ENCODE results near the gene C10orf90. TPM values are rescaled to one million over a fixed set of nuclear protein-coding genes. Genes with fewer than 3 reads are reported as not detected.

The C10orf90 gene
- total RNA-seq, 2 experiments from 2014 or later: not detected

- TF ChIP-seq, protein P1, sequence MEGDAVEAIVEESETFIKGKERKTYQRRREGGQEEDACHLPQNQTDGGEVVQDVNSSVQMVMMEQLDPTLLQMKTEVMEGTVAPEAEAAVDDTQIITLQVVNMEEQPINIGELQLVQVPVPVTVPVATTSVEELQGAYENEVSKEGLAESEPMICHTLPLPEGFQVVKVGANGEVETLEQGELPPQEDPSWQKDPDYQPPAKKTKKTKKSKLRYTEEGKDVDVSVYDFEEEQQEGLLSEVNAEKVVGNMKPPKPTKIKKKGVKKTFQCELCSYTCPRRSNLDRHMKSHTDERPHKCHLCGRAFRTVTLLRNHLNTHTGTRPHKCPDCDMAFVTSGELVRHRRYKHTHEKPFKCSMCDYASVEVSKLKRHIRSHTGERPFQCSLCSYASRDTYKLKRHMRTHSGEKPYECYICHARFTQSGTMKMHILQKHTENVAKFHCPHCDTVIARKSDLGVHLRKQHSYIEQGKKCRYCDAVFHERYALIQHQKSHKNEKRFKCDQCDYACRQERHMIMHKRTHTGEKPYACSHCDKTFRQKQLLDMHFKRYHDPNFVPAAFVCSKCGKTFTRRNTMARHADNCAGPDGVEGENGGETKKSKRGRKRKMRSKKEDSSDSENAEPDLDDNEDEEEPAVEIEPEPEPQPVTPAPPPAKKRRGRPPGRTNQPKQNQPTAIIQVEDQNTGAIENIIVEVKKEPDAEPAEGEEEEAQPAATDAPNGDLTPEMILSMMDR (IDR thresholded peaks at IDR 0.05): no peak
- Mint-ChIP-seq H3K36me3 (ENCODE audit: low read depth) (no peaks in the 10 kb centered on the region), H3K27me3 (peaks cover 9% of the 10 kb centered on the region), H3K9me3 (no peaks in the 10 kb centered on the region), H3K4me3 (no peak overlapping the region), H3K4me1 (ENCODE audit: low read depth) (no peaks in the 10 kb centered on the region), H3K27ac (no peak overlapping the region)
- ChIA-PET CTCF (no interaction called here), POLR2A (no interaction called here)
- H3K9me3 ChIP-seq (ENCODE audit: control insufficient read depth in 1 of 2, insufficient read depth in 1 of 2, low read length in 2 of 2): peaks cover 0 to 11% of the 10 kb centered on the region in 2 experiments
- H3K36me3 ChIP-seq (ENCODE audit: insufficient read depth, low read length): no peaks in the 10 kb centered on the region
- H3K27me3 ChIP-seq (ENCODE audit: control insufficient read depth in 1 of 2, insufficient read depth in 2 of 2, low read length in 2 of 2): no peaks in the 10 kb centered on the region
- no peak overlapping the region for H3K27ac ChIP-seq (ENCODE audit: low read depth in 1 of 2, low read length in 2 of 2)
- H3K4me3 ChIP-seq (ENCODE audit: low read length): no peak overlapping the region
- no peaks in the 10 kb centered on the region for H3K4me1 ChIP-seq (ENCODE audit: insufficient read depth, low read length)
- ATAC-seq (ENCODE audit: poor library complexity): no peak
- DNase-seq: no peak
- intact Hi-C loops (cut with DNase I, micrococcal nuclease): no loop called here
These were observed 191.9 kb downstream of the C10orf90 start for GRCh38 chr10:126478546-126478945.

DNA sequence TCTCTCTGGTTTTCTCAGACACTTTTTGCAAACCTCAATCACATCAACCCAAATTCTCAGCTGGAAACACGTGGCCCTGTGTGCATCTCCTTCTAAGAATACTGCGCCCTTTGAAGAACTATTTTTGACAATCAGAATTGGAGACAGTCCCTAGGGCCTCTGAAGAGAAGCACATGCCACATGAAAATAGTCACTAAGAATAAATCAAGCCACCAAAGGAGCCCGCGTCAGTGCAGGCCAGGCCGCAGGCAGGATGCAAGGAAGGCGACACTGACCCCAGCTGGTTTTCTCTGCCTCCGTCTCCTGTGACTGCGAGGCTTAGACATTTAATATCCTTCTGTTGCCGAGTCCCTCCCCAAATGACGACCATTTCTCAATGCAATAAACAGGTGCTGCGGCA, 194.2 kb downstream of the C10orf90 start:
- H3K36me3 Mint-ChIP-seq (ENCODE audit: low read depth): no peaks in the 10 kb centered on the region
- H3K4me3 Mint-ChIP-seq: no peak overlapping the region
- Histone ChIP-seq H3K4me3 (ENCODE audit: low read length) (no peak overlapping the region), H3K36me3 (ENCODE audit: insufficient read depth, low read length) (no peaks in the 10 kb centered on the region), H3K27ac (ENCODE audit: low read depth in 1 of 2, low read length in 2 of 2) (no peak overlapping the region), H3K4me1 (ENCODE audit: insufficient read depth, low read length) (peaks cover 2% of the 10 kb centered on the region), H3K9me3 (ENCODE audit: control insufficient read depth in 1 of 2, insufficient read depth in 1 of 2, low read length in 2 of 2) (peaks cover 0 to 11% of the 10 kb centered on the region in 2 experiments), H3K27me3 (ENCODE audit: control insufficient read depth in 1 of 2, insufficient read depth in 2 of 2, low read length in 2 of 2) (no peaks in the 10 kb centered on the region)
- ChIA-PET POLR2A (no interaction called here), CTCF (no interaction called here)
- TF ChIP-seq, protein P1 (IDR thresholded peaks at IDR 0.05): no peak
- H3K27me3 Mint-ChIP-seq: peaks cover 14% of the 10 kb centered on the region
- no peaks in the 10 kb centered on the region for H3K9me3 Mint-ChIP-seq
- intact Hi-C loops (cut with DNase I, micrococcal nuclease): no loop called here
- no peak overlapping the region for H3K27ac Mint-ChIP-seq
- no peaks in the 10 kb centered on the region for H3K4me1 Mint-ChIP-seq (ENCODE audit: low read depth)
- ATAC-seq (ENCODE audit: poor library complexity) (no peak), DNase-seq (no peak)

DNA sequence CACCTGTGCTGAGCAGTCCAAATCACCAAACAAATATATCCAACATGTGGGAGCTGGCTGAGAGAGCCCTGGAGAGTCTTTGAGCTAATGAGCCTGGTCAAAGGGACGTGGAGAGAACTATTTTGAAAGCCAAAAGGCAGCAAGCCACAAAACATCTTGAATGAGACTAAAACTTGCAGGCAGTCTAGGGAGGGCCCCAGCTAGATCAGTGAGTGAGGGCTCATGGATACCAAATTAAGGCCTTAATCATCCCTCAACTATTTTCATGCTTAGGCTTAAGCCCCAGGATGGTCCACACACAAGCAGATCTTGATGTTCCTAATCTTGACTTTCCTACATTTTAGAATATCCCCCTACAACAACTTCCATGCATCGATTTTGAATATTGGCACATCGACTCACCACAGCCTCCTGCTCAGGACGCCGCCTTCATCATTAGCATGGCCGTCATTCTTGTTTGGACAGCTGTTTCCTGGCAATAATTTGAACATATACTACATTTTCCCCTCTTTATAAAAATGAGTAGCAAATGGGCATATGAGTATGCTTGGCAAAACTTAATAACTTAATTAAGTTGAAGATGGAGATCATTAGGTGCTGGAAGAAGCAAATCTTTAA, 195.3 kb downstream of the C10orf90 start:
- DNase-seq: no peak
- Mint-ChIP-seq H3K4me1 (ENCODE audit: low read depth) (peaks cover under 1% of the 10 kb centered on the region), H3K27ac (no peak overlapping the region), H3K27me3 (peaks cover 14% of the 10 kb centered on the region), H3K4me3 (no peak overlapping the region), H3K36me3 (ENCODE audit: low read depth) (no peaks in the 10 kb centered on the region), H3K9me3 (no peaks in the 10 kb centered on the region)
- no peaks in the 10 kb centered on the region for H3K27me3 ChIP-seq (ENCODE audit: control insufficient read depth in 1 of 2, insufficient read depth in 2 of 2, low read length in 2 of 2)
- TF ChIP-seq, protein P1 (IDR thresholded peaks at IDR 0.05): no peak
- no peak overlapping the region for H3K27ac ChIP-seq (ENCODE audit: low read depth in 1 of 2, low read length in 2 of 2)
- H3K36me3 ChIP-seq (ENCODE audit: insufficient read depth, low read length): no peaks in the 10 kb centered on the region
- H3K4me3 ChIP-seq (ENCODE audit: low read length): no peak overlapping the region
- ATAC-seq (ENCODE audit: poor library complexity): no peak
- H3K4me1 ChIP-seq (ENCODE audit: insufficient read depth, low read length): peaks cover 12% of the 10 kb centered on the region
- peaks cover 0 to 11% of the 10 kb centered on the region in 2 experiments for H3K9me3 ChIP-seq (ENCODE audit: control insufficient read depth in 1 of 2, insufficient read depth in 1 of 2, low read length in 2 of 2)
- intact Hi-C loops (cut with DNase I, micrococcal nuclease): no loop called here
- ChIA-PET CTCF (no interaction called here), POLR2A (no interaction called here)
